ENCODE measurements around the gene NUP37.
A peak's percentile ranks its signal among the peaks of the same experiment; 100 is the strongest.

Gene NUP37

GRCh38 chr12:102061560-102062418, 58.1 kb downstream of the NUP37 start, which contains the start of gene WASHC3 (continued):
- no peak for TF ChIP-seq REST (tag by site-specific recombination; IDR thresholded peaks at IDR 0.05)
- no peak; the same call in 1 of the 2 replicates for TF ChIP-seq GLIS1 (tag by site-specific recombination; IDR thresholded peaks at IDR 0.05)
- no peak for TF ChIP-seq ZNF26 (tag by site-specific recombination; IDR thresholded peaks at IDR 0.05)
- TF ChIP-seq ZNF148 (tag by site-specific recombination; IDR thresholded peaks at IDR 0.05; ENCODE audit: borderline replicate concordance) = no peak
- no peak for TF ChIP-seq GLI2 (tag by site-specific recombination; IDR thresholded peaks at IDR 0.05; ENCODE audit: borderline replicate concordance, low read depth)
- no peak for TF ChIP-seq ZNF433 (tag by site-specific recombination; IDR thresholded peaks at IDR 0.05; ENCODE audit: low read depth)
- TF ChIP-seq BCL11B (tag by site-specific recombination; IDR thresholded peaks at IDR 0.05; ENCODE audit: low read depth) = no peak
- no peak for TF ChIP-seq PRDM2 (tag by site-specific recombination; IDR thresholded peaks at IDR 0.05; ENCODE audit: borderline replicate concordance)
- no peak for TF ChIP-seq ZNF37A (tag by site-specific recombination; IDR thresholded peaks at IDR 0.05)
- peak; percentile 26; the same call in 1 of the 2 replicates for TF ChIP-seq ZNF398 (tag by site-specific recombination; IDR thresholded peaks at IDR 0.05)
- no peak for TF ChIP-seq HOXC10 (CRISPR knock-in tag; IDR thresholded peaks at IDR 0.05)
- TF ChIP-seq ZNF175 (tag by site-specific recombination; IDR thresholded peaks at IDR 0.05) = no peak
- TF ChIP-seq ZNF670 (tag by site-specific recombination; IDR thresholded peaks at IDR 0.05; ENCODE audit: low read depth) = no peak
- TF ChIP-seq ZNF701 (tag by site-specific recombination; IDR thresholded peaks at IDR 0.05) = no peak
- TF ChIP-seq ZNF624 (tag by site-specific recombination; IDR thresholded peaks at IDR 0.05) = no peak
